ENCODE results near the gene HIVEP3. TPM values are rescaled to one million over a fixed set of nuclear protein-coding genes. Genes with fewer than 3 reads are reported as not detected.

The HIVEP3 gene
- total RNA-seq, 2 experiments from 2014 or later, result 25.3 to 26.2 TPM

- intact Hi-C loops (cut with micrococcal nuclease), result no loop called here
- Mint-ChIP-seq H3K4me3 (no peak overlapping the region), H3K36me3 (no peaks in the 10 kb centered on the region), H3K4me1 (ENCODE audit: low read depth) (peaks cover 21% of the 10 kb centered on the region), H3K9me3 (no peaks in the 10 kb centered on the region), H3K27me3 (no peaks in the 10 kb centered on the region), H3K27ac (no peak overlapping the region)
- no peak for DNase-seq
- ChIA-PET CTCF (no interaction called here), POLR2A (no interaction called here)
Observed at GRCh38 chr1:41880261-41880660, 38.5 kb downstream of the HIVEP3 start.

- H3K4me1 Mint-ChIP-seq (ENCODE audit: low read depth), result peaks cover 22% of the 10 kb centered on the region
- CTCF ChIA-PET, result no interaction called here
- H3K36me3 Mint-ChIP-seq, result no peaks in the 10 kb centered on the region
- H3K27ac Mint-ChIP-seq, result no peak overlapping the region
- DNase-seq, result no peak
- H3K27me3 Mint-ChIP-seq, result no peaks in the 10 kb centered on the region
- no peak overlapping the region for H3K4me3 Mint-ChIP-seq
- no peaks in the 10 kb centered on the region for H3K9me3 Mint-ChIP-seq
- POLR2A ChIA-PET, result no interaction called here
- intact Hi-C loops (cut with micrococcal nuclease), result no loop called here
Observed at GRCh38 chr1:41879617-41880016, 39.1 kb downstream of the HIVEP3 start.

GRCh38 chr1:41878911-41879310 lies 39.8 kb downstream of the HIVEP3 start:
- intact Hi-C loops (cut with micrococcal nuclease), result no loop called here
- no peaks in the 10 kb centered on the region for H3K9me3 Mint-ChIP-seq
- peaks cover 22% of the 10 kb centered on the region for H3K4me1 Mint-ChIP-seq (ENCODE audit: low read depth)
- H3K4me3 Mint-ChIP-seq, result no peak overlapping the region
- POLR2A ChIA-PET, result no interaction called here
- no peaks in the 10 kb centered on the region for H3K27me3 Mint-ChIP-seq
- no peaks in the 10 kb centered on the region for H3K36me3 Mint-ChIP-seq
- CTCF ChIA-PET, result no interaction called here
- no peak overlapping the region for H3K27ac Mint-ChIP-seq
- DNase-seq, result no peak

- POLR2A ChIA-PET, result no interaction called here
- CTCF ChIA-PET, result no interaction called here
- H3K9me3 Mint-ChIP-seq, result no peaks in the 10 kb centered on the region
- peaks cover 22% of the 10 kb centered on the region for H3K4me1 Mint-ChIP-seq (ENCODE audit: low read depth)
- no peak overlapping the region for H3K27ac Mint-ChIP-seq
- no peak overlapping the region for H3K4me3 Mint-ChIP-seq
- no peak for DNase-seq
- intact Hi-C loops (cut with micrococcal nuclease), result no loop called here
- no peaks in the 10 kb centered on the region for H3K36me3 Mint-ChIP-seq
- no peaks in the 10 kb centered on the region for H3K27me3 Mint-ChIP-seq
Observed at GRCh38 chr1:41878495-41878894, 40.2 kb downstream of the HIVEP3 start.

GRCh38 chr1:41876576-41877445 lies 41.9 kb downstream of the HIVEP3 start:
- Mint-ChIP-seq H3K27me3 (no peaks in the 10 kb centered on the region), H3K27ac (no peak overlapping the region), H3K36me3 (no peaks in the 10 kb centered on the region), H3K4me3 (no peak overlapping the region), H3K4me1 (ENCODE audit: low read depth) (peaks cover 12% of the 10 kb centered on the region), H3K9me3 (no peaks in the 10 kb centered on the region)
- DNase-seq, result no peak
- intact Hi-C loops (cut with micrococcal nuclease), result no loop called here
- POLR2A ChIA-PET, result no interaction called here
- CTCF ChIA-PET, result no interaction called here

GRCh38 chr1:41875487-41875886 lies 43.2 kb downstream of the HIVEP3 start:
- ChIA-PET POLR2A (no interaction called here), CTCF (no interaction called here)
- no peak overlapping the region for H3K27ac Mint-ChIP-seq
- H3K9me3 Mint-ChIP-seq, result no peaks in the 10 kb centered on the region
- H3K4me1 Mint-ChIP-seq (ENCODE audit: low read depth), result peaks cover 12% of the 10 kb centered on the region
- no peak overlapping the region for H3K4me3 Mint-ChIP-seq
- H3K27me3 Mint-ChIP-seq, result no peaks in the 10 kb centered on the region
- H3K36me3 Mint-ChIP-seq, result no peaks in the 10 kb centered on the region
- intact Hi-C loops (cut with micrococcal nuclease), result no loop called here
- no peak for DNase-seq

- no peak overlapping the region for H3K27ac Mint-ChIP-seq
- POLR2A ChIA-PET, result no interaction called here
Observed at GRCh38 chr1:41874903-41875411, 43.8 kb downstream of the HIVEP3 start.

GRCh38 chr1:41874151-41874719 lies 44.5 kb downstream of the HIVEP3 start:
- no peak for DNase-seq
- ChIA-PET CTCF (no interaction called here), POLR2A (no interaction called here)
- intact Hi-C loops (cut with micrococcal nuclease), result no loop called here
- Mint-ChIP-seq H3K4me1 (ENCODE audit: low read depth) (peaks cover 20% of the 10 kb centered on the region), H3K4me3 (no peak overlapping the region), H3K36me3 (no peaks in the 10 kb centered on the region), H3K9me3 (no peaks in the 10 kb centered on the region), H3K27ac (no peak overlapping the region), H3K27me3 (no peaks in the 10 kb centered on the region)

More at GRCh38 chr1:41874903-41875411, 43.8 kb downstream of the HIVEP3 start:
- H3K4me1 Mint-ChIP-seq (ENCODE audit: low read depth), result peaks cover 16% of the 10 kb centered on the region
- H3K4me3 Mint-ChIP-seq, result no peak overlapping the region
- H3K27me3 Mint-ChIP-seq, result no peaks in the 10 kb centered on the region
- no peaks in the 10 kb centered on the region for H3K36me3 Mint-ChIP-seq
- intact Hi-C loops (cut with micrococcal nuclease), result no loop called here
- H3K9me3 Mint-ChIP-seq, result no peaks in the 10 kb centered on the region
- DNase-seq, result no peak
- CTCF ChIA-PET, result no interaction called here

- Mint-ChIP-seq H3K27ac (no peak overlapping the region), H3K4me1 (ENCODE audit: low read depth) (peaks cover 35% of the 10 kb centered on the region), H3K9me3 (no peaks in the 10 kb centered on the region), H3K27me3 (no peaks in the 10 kb centered on the region), H3K4me3 (no peak overlapping the region), H3K36me3 (no peaks in the 10 kb centered on the region)
- CTCF ChIA-PET, result no interaction called here
- POLR2A ChIA-PET, result no interaction called here
- intact Hi-C loops (cut with micrococcal nuclease), result no loop called here
- no peak for DNase-seq
Observed at GRCh38 chr1:41872074-41872473, 46.6 kb downstream of the HIVEP3 start.

GRCh38 chr1:41870076-41870562 lies 48.6 kb downstream of the HIVEP3 start:
- no peak overlapping the region for H3K27ac Mint-ChIP-seq
- H3K27me3 Mint-ChIP-seq, result no peaks in the 10 kb centered on the region
- H3K36me3 Mint-ChIP-seq, result no peaks in the 10 kb centered on the region
- intact Hi-C loops (cut with micrococcal nuclease), result no loop called here
- ChIA-PET POLR2A (no interaction called here), CTCF (interaction anchor here (1.8 to 2.6 kb wide), 2 partner anchors 22 to 296 kb away, joined by 6 to 8 read pairs; no protein-coding TSS in a partner anchor)
- H3K4me3 Mint-ChIP-seq, result no peak overlapping the region
- H3K9me3 Mint-ChIP-seq, result no peaks in the 10 kb centered on the region
- H3K4me1 Mint-ChIP-seq (ENCODE audit: low read depth), result peaks cover 28% of the 10 kb centered on the region
- no peak for DNase-seq

- POLR2A ChIA-PET, result no interaction called here
- Mint-ChIP-seq H3K4me1 (ENCODE audit: low read depth) (peaks cover 30% of the 10 kb centered on the region), H3K4me3 (no peak overlapping the region), H3K9me3 (no peaks in the 10 kb centered on the region), H3K27me3 (no peaks in the 10 kb centered on the region), H3K27ac (no peak overlapping the region), H3K36me3 (peaks cover 2% of the 10 kb centered on the region)
- intact Hi-C loops (cut with micrococcal nuclease), result loop anchor here (10.0 kb wide), 1 partner anchor 146 kb away; no protein-coding TSS in a partner anchor
- DNase-seq, result peak; percentile 60
- CTCF ChIA-PET, result interaction anchor here (0.6 to 2.6 kb wide), 5 partner anchors 52 to 351 kb away, joined by 3 to 8 read pairs (median 3); no protein-coding TSS in a partner anchor
Observed at GRCh38 chr1:41868241-41868998, 50.3 kb downstream of the HIVEP3 start.

GRCh38 chr1:41866285-41866684 lies 52.4 kb downstream of the HIVEP3 start:
- Mint-ChIP-seq H3K27me3 (no peaks in the 10 kb centered on the region), H3K27ac (no peak overlapping the region), H3K9me3 (no peaks in the 10 kb centered on the region), H3K36me3 (peaks cover 2% of the 10 kb centered on the region), H3K4me3 (no peak overlapping the region), H3K4me1 (ENCODE audit: low read depth) (peaks cover 52% of the 10 kb centered on the region)
- DNase-seq, result no peak
- intact Hi-C loops (cut with micrococcal nuclease), result loop anchor here (10.0 kb wide), 1 partner anchor 149 kb away; no protein-coding TSS in a partner anchor
- POLR2A ChIA-PET, result no interaction called here
- CTCF ChIA-PET, result interaction anchor here (0.6 to 1.8 kb wide), 3 partner anchors 25 to 292 kb away, joined by 3 to 7 read pairs (median 3); no protein-coding TSS in a partner anchor

Measured in activated CD4-positive, alpha-beta memory T cell treated with anti-CD3 and anti-CD28 coated beads for 36 hours (primary cell).